Right cardiac atrium (tissue), 5 donors: ENCODE data around the gene NECAB2. TPM values are rescaled to one million over a fixed set of nuclear protein-coding genes. Genes with fewer than 3 reads are reported as not detected.

Experiments
- ATAC-seq, 2 donors: fragments of 200-7000 bp; cut with Tn5 transposase; one replicate each; pipeline versions ENCODE4 v1.8.0 to v1.9.1; 2020; ENCODE audit warnings: moderate library complexity in 2 of 2, mild to moderate bottlenecking in 1 of 2
- DNase-seq, 3 donors: peaks; one replicate each; pipeline ENCODE4 v3.0.0-alpha.2; 2020
- H3K27ac ChIP-seq: one replicate; pipeline ENCODE4 v1.5.1; 2013; ENCODE audit warnings: mild to moderate bottlenecking, low read length, control low read depth, moderate library complexity
- H3K27me3 ChIP-seq: one replicate; pipeline ENCODE4 v1.6.1; 2013; ENCODE audit not compliant: control insufficient read depth, insufficient read depth
- H3K4me1 ChIP-seq: one replicate; pipeline ENCODE4 v1.6.1; 2013; ENCODE audit warnings: low read length; ENCODE audit not compliant: control insufficient read depth, insufficient read depth
- H3K4me3 ChIP-seq: one replicate; pipeline ENCODE4 v1.5.1; 2013; ENCODE audit warnings: low read length, control low read depth
- H3K9me3 ChIP-seq: one replicate; pipeline ENCODE4 v1.6.1; 2013; ENCODE audit warnings: low read length; ENCODE audit not compliant: control insufficient read depth
- WGBS: extraction: QIAGEN DNeasy Blood & Tissue Kit; methylation state at CpG from one replicate; pipeline ENCODE4 v1.1.7; 2013; 5-methylcytosine and 5-hydroxymethylcytosine counted together
- intact Hi-C, 4 donors: fragments of 100-400 bp; cut with DNase I; formaldehyde crosslinking; loops; one replicate each; pipeline versions ENCODE4 v1.11.0 to v1.14.0; 2022 to 2023
- polyA plus RNA-seq: library from polyadenylated mRNA; stranded (reverse); fragments of 200-250 nt; gene quantifications from one replicate; pipeline ENCODE4 v1.2.3, GENCODE V29; 2013
- total RNA-seq, 4 donors: library from RNA; stranded (reverse); fragmentation: NEBNext Ultra II Directional; extraction: Animal tissue kit (Norgen Biotek cat#: 25700); gene quantifications; one replicate each; pipeline ENCODE4 v1.2.1, GENCODE V29; 2021
- donor health status: healthy with polysubstance abuse.
- donor health status: DM: no; HTN: yes; CAD: no.
- donor health status: DM: no; HTN: no; CAD: no.
- donor health status: DM: no; HTN: yes; CAD: no; lungs with severe emphysema.
- donor health status: DM: yes; HTN: yes; CAD: no.

NECAB2 gene
- total and polyA plus RNA-seq, 5 donors: 0.28 to 1.8 (median 1.7) TPM

GRCh38 chr16:84049403-84050060 is 81.5 kb downstream of the NECAB2 start:
- DNase-seq (peak in 2 of 3 donors; percentile 35 to 41), ATAC-seq (peak in 1 of 2 donors; percentile 18)
- H3K27ac ChIP-seq: no peak overlapping the region
- no peak overlapping the region for H3K4me3 ChIP-seq
- no peaks in the 10 kb centered on the region for H3K27me3 ChIP-seq
- H3K9me3 ChIP-seq: no peaks in the 10 kb centered on the region
- H3K4me1 ChIP-seq: no peaks in the 10 kb centered on the region
- 72% methylated on average over 13 of the region's 13 CpGs for WGBS
- intact Hi-C loops: no loop called here

- DNase-seq (peak in 2 of 3 donors; percentile 9 to 10), ATAC-seq (no peak)
- H3K4me1 ChIP-seq: no peaks in the 10 kb centered on the region
- no peak overlapping the region for H3K27ac ChIP-seq
- no peaks in the 10 kb centered on the region for H3K9me3 ChIP-seq
- H3K4me3 ChIP-seq: no peak overlapping the region
- intact Hi-C loops: no loop called here
- WGBS: 92% methylated on average over 9 of the region's 9 CpGs
- H3K27me3 ChIP-seq: no peaks in the 10 kb centered on the region
Observed at GRCh38 chr16:84050316-84050715, 82.3 kb downstream of the NECAB2 start.

- WGBS: 84% methylated on average over 27 of the region's 27 CpGs
- H3K27me3 ChIP-seq: no peaks in the 10 kb centered on the region
- DNase-seq: peak in 1 of 3 donors; percentile 54
- H3K4me1 ChIP-seq: peaks cover 3% of the 10 kb centered on the region
- H3K4me3 ChIP-seq: no peak overlapping the region
- ATAC-seq: no peak
- H3K9me3 ChIP-seq: no peaks in the 10 kb centered on the region
- intact Hi-C loops: no loop called here
- H3K27ac ChIP-seq: no peak overlapping the region
Observed at GRCh38 chr16:84052071-84052622, 84.1 kb downstream of the NECAB2 start.

Other genes starting within 250 kb of the NECAB2 start
- 100 to 1,000 TPM; 133 to 173 (median 155) TPM for gene HSBP1, start 160.3 kb upstream of the NECAB2 start, total RNA-seq
- gene HSBP1, start 160.3 kb upstream of the NECAB2 start, polyA plus RNA-seq: 102 TPM
- gene MLYCD, start 69.1 kb upstream of the NECAB2 start, total RNA-seq: 10 to 100 TPM; 24.1 to 34.5 (median 29.1) TPM
- 27.4 TPM for gene MLYCD, start 69.1 kb upstream of the NECAB2 start, polyA plus RNA-seq
- 1 to 10 TPM; 2.4 to 6.8 (median 3.8) TPM for gene OSGIN1, start 15.0 kb upstream of the NECAB2 start, total RNA-seq
- 3.6 TPM for gene OSGIN1, start 15.0 kb upstream of the NECAB2 start, polyA plus RNA-seq
- gene SLC38A8, start 74.6 kb downstream of the NECAB2 start, total RNA-seq: under 1 TPM in 2 of 4 donors, not detected in 2; 0.21 to 0.29 TPM
- not detected for gene SLC38A8, start 74.6 kb downstream of the NECAB2 start, polyA plus RNA-seq
- 100 to 1,000 TPM in 2 of 4 donors, 10 to 100 TPM in 2; 88.1 to 112 (median 102) TPM for gene MBTPS1, start 148.7 kb downstream of the NECAB2 start, total RNA-seq
- gene MBTPS1, start 148.7 kb downstream of the NECAB2 start, polyA plus RNA-seq: 59.3 TPM
- gene HSDL1, start 176.9 kb downstream of the NECAB2 start, total RNA-seq: 10 to 100 TPM; 19.8 to 34.8 (median 26.5) TPM
- 15.0 TPM for gene HSDL1, start 176.9 kb downstream of the NECAB2 start, polyA plus RNA-seq
- under 1 TPM in 2 of 4 donors, not detected in 2; 0.14 to 0.28 TPM for gene DNAAF1, start 177.1 kb downstream of the NECAB2 start, total RNA-seq
- gene DNAAF1, start 177.1 kb downstream of the NECAB2 start, polyA plus RNA-seq: 0.68 TPM
- 10 to 100 TPM; 26.0 to 31.1 (median 28.4) TPM for gene TAF1C, start 218.8 kb downstream of the NECAB2 start, total RNA-seq
- 36.2 TPM for gene TAF1C, start 218.8 kb downstream of the NECAB2 start, polyA plus RNA-seq
- gene ADAD2, start 222.9 kb downstream of the NECAB2 start, total RNA-seq: under 1 TPM in 3 of 4 donors, not detected in 1; 0.38 to 0.62 (median 0.60) TPM
- 2.9 TPM for gene ADAD2, start 222.9 kb downstream of the NECAB2 start, polyA plus RNA-seq